Activated effector memory CD4-positive, alpha-beta T cell treated with Interleukin-2 at 50 U/mL for 16 hours (primary cell): ENCODE measurements around the gene CRIP1.

Source experiments
- DNase-seq: peaks from one replicate; pipeline ENCODE4 v3.0.0-alpha.2; 2020

CRIP1 gene

GRCh38 chr14:105519946-105520698, 33.4 kb downstream of the CRIP1 start:
- DNase-seq: no peak

DNA sequence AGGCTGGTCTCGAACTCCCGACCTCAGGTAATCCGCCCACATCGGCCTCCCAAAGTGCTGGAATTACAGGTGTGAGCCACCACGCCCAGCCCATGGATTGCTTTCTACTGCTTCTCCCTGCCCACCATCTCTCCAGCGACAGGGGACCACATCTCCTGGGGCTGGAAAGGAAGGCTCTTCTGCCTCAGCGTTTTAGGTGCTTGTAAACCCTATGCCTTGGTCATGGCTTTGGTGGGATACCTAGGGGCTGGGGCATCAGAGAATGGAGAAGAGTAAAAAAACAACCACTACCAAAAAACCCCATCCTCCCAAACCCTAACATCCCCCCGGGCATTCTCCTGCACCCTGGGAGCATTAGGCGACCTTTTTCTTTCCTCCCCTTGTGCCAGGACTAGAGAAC, 38.6 kb downstream of the CRIP1 start:
- no peak for DNase-seq

- DNase-seq: no peak
These were observed 39.4 kb downstream of the CRIP1 start, which contains the start of gene TMEM121 for GRCh38 chr14:105525861-105526775. TSS of gene TMEM121 (plus strand) at chr14:105526583. CDS start at chr14:105528835, 2,252 bp downstream.

- no peak for DNase-seq
These were observed 40.2 kb downstream of the CRIP1 start for GRCh38 chr14:105526776-105527380.

GRCh38 chr14:105527381-105527825, 40.7 kb downstream of the CRIP1 start:
- no peak for DNase-seq

DNA sequence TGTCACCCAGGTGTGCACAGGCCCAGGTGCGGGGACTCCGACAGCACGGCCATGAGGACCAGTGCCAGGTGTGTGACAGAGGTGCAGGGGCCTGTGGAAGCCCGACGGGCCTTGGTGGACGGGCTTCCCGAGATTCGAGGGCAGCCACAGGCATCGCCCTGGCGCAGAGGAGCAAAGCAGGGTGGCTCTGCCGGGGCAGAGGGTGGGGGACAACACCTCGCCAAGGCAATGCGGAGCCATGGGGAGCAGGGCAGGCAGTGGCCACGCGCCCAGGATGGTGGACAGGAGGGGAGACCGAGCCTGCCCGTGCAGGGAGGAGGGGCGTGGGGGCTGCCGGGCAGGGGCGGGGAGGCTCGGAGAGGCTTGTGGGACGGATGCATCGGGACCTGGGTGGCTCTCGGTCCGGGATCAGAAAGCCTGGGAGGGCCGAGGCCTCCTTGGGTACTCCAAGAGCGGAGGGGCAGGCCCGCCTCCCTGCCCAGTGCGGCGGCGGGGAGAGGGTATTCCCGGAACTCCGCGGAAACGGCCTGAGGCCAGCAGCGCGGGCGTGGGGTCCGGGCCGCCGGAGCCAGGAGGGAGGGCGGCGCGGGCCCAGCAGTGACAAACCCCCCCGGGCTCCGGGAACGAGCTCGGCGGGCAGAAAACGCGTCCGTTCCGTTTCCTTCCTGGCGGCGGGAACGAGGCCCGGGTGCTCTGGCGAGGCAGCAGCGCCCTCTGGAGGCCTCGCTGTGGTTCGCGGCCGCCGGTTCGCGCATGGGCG, 41.3 kb downstream of the CRIP1 start:
- peak; percentile 71 for DNase-seq

DNA sequence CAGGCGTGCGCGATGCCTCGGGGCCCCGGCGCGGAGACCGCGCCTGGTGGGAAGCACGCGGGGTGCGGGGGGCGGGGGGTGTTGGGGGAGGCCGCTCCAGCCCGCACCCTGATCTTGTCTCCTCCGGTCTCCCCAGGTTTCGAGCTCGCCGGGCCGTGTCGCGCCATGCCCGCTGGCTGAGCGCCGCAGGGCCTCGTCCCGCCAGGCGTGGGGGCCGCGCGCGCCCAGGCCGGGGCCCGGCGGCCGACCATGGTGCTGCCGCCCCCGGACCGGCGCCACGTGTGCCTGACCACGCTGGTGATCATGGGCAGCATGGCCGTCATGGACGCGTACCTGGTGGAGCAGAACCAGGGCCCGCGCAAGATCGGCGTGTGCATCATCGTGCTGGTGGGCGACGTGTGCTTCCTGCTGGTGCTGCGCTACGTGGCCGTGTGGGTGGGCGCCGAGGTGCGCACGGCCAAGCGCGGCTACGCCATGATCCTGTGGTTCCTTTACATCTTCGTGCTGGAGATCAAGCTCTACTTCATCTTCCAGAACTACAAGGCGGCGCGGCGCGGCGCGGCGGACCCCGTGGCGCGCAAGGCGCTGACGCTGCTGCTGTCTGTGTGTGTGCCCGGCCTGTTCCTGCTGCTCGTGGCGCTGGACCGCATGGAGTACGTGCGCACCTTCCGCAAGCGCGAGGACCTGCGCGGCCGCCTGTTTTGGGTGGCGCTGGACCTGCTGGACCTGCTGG, 42.1 kb downstream of the CRIP1 start:
- no peak for DNase-seq

DNA sequence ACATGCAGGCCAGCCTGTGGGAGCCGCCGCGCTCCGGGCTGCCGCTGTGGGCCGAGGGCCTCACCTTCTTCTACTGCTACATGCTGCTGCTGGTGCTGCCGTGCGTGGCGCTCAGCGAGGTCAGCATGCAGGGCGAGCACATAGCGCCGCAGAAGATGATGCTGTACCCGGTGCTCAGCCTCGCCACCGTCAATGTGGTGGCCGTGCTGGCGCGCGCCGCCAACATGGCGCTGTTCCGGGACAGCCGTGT, 42.6 kb downstream of the CRIP1 start:
- DNase-seq: no peak

- peak; percentile 24 for DNase-seq
These were observed 43.0 kb downstream of the CRIP1 start for GRCh38 chr14:105529569-105530284.

DNA sequence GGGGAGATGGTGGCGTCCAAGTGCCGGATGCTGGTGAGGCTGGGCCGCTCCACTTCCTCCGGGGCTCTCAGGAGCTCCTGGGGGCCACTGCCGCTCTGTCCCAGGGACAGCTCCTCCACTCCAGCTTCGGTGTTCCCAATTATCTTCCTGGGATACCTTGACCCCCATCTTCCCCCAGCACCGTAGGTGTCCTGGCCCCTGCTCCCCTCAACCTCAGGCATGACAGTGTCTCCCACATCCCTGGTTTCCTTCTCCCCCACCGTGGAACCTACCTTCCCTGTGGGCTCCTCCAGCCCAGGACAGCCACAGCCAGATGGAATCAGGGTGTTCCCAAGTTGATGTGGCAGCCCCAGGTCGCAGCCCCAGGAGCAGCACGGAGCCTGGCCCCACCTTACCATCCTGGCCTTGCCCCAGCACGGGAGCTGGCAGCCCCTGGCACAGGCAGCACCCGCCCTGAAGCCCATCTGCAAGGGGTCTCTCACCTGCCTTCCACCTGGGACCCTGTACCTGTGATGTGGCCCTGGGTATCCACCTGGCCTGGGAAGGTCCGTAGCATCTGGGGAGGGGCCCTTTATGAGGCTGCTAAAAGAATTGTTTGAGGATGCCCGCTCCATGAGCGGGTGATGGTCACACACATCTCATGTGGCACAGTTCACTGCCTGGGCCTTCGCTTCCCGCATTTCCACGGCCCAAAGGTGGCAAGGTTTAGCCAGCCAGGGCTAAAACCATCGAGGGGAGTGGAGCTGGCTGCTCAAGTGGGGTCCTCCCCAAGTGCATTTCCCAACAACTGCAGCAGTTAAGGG, 43.8 kb downstream of the CRIP1 start:
- DNase-seq: no peak

DNA sequence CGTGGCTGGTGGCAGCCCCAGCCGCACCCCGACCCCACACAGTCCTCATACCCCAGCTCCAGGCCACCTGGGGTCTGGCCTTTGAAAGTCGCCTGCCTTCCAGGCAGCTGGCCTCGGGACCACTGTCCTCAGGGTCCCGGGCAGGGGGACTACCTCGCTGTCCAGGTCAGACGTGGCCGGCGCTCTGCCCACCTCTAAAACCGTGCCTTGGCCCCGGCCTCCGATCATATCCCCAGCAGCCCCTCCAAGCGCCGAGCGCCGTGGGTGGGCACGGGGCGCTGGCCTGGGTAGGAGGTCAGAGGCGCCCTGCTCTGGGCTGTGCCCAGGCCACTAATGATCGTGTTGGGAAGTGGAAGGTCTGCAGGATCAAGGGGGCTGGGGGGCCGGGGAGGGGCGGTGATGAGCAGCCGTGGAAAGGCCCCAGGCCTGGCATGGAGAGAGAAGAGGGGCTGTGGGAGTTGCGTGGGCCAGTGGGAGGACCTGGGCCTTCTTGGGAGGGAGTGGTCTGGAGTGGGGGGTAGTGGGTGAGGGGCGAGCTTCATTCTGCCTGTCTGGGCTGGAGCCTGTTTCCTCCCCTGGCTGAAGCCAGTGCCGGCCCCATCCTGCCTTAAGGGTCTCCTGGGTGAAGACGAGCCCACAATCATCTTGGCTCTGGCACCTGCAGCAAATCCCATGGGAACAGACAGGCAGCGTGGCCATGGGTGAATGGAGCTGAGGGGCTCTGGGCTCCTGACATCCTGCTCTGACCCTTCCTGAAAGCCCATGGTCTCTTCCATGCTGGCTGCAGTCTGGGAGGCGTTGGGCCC, 44.6 kb downstream of the CRIP1 start:
- no peak for DNase-seq

GRCh38 chr14:105531894-105532623, 45.4 kb downstream of the CRIP1 start:
- DNase-seq: no peak

DNA sequence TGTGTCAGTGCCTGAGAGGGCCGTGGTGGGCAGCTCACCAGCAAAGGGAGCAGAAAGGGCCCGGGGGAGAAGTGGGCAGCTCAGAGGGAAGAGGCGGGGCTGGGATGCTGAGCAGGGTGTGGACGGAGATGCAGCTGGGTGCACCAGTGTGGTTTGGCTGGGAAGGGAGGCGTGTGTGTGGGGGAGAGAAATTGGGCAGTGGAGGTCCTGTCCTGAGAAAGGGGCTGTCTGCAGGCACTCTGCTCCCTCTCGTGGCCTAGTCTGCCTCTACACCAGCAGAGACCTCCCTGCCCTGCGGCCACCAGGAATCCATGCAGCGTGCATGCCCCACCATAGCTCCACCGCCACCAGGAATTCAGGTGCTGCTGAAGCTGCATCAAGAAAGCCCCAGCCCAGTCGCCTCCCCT, 46.1 kb downstream of the CRIP1 start:
- no peak for DNase-seq

GRCh38 chr14:105533391-105533790, 46.7 kb downstream of the CRIP1 start:
- DNase-seq: no peak

GRCh38 chr14:105533811-105534498, 47.3 kb downstream of the CRIP1 start:
- no peak for DNase-seq

- DNase-seq: no peak
These were observed 47.9 kb downstream of the CRIP1 start for GRCh38 chr14:105534586-105534985.

DNA sequence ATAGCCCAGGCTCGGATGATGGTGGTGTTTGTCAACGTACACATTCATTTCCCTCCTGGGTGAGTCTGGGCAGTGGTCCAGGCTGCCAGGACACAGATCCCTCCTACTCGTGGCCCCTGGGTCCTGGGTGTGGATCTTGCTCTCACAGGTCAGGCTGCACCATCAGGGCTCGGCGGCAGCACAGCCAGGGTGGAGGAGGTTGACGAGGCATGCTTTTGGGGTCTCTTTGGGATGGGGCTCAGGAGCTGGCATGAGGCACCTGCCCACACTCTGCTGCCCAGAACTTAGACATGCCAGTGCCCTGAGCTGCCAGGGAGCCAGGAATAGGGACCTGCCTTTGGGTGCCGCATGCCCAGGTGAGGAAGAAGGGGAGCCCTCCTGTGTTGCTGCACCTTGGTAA, 49.4 kb downstream of the CRIP1 start:
- no peak for DNase-seq
